ENCODE measurements around the gene YPEL5. TPM values are rescaled to one million over a fixed set of nuclear protein-coding genes. Genes with fewer than 3 reads are reported as not detected.

Gene YPEL5
- total RNA-seq, 1 experiment from 2014 or later = 29.9 TPM

DNA sequence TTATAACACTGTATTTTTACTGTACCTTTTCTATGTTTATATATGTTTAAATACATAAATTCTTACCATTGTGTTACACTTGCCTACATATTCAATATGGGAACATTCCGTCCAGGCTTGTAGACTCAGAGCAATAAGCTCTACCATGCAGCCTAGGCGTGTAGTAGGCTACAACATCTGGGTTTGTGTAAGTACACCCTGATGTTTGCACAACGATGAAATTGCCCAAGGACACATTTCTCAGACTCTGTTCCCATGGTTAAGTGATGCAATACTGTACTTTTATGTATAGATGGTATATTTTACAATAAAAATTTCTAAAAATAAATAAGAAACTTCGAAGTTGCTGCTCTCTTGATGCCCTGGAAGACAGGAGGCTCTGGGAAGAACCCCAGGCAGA lies 38.4 kb downstream of the YPEL5 start:
- Histone ChIP-seq H3K36me3 (ENCODE audit: low read depth, low read length) (no peaks in the 10 kb centered on the region), H4K20me1 (ENCODE audit: low read length) (no peaks in the 10 kb centered on the region), H3K9me2 (replicated peaks; ENCODE audit: low read length) (no peaks in the 10 kb centered on the region), H3K9ac (ENCODE audit: low read length) (no peak overlapping the region), H3F3A (ENCODE audit: low read length, unreplicated experiment) (no peaks in the 10 kb centered on the region), H3K9me3 (ENCODE audit: low read length) (no peaks in the 10 kb centered on the region), H3K4me2 (ENCODE audit: low read length) (no peak overlapping the region), H3K27ac (ENCODE audit: low read length) (no peak overlapping the region), H2AFZ (ENCODE audit: low read length) (no peak overlapping the region), H3K79me2 (ENCODE audit: low read length) (no peaks in the 10 kb centered on the region), H3K27me3 (ENCODE audit: low read length) (peaks cover 42% of the 10 kb centered on the region), H3K4me3 (ENCODE audit: low read length) (no peak overlapping the region), H3K4me1 (ENCODE audit: insufficient read depth, low read length) (no peaks in the 10 kb centered on the region)
- DNase-seq = no peak
- TF ChIP-seq EZH2 (IDR thresholded peaks at IDR 0.05; ENCODE audit: low read length, unreplicated experiment) = no peak
- ATAC-seq = no peak
- intact Hi-C loops (cut with micrococcal nuclease) = no loop called here
- ChIA-PET CTCF (no interaction called here), POLR2A (ENCODE audit: unreplicated experiment) (no interaction called here)
- BruUV-seq (replicated peaks) = no TSS peak

- no peaks in the 10 kb centered on the region for H3K9me3 ChIP-seq (ENCODE audit: low read length)
- peaks cover 32% of the 10 kb centered on the region for H3K27me3 ChIP-seq (ENCODE audit: low read length)
- BruUV-seq (replicated peaks) = no TSS peak
- H3K79me2 ChIP-seq (ENCODE audit: low read length) = no peaks in the 10 kb centered on the region
- H3K36me3 ChIP-seq (ENCODE audit: low read depth, low read length) = no peaks in the 10 kb centered on the region
- POLR2A ChIA-PET (ENCODE audit: unreplicated experiment) = no interaction called here
- no peak overlapping the region for H3K4me3 ChIP-seq (ENCODE audit: low read length)
- no peak overlapping the region for H3K9ac ChIP-seq (ENCODE audit: low read length)
- no peak overlapping the region for H3K4me2 ChIP-seq (ENCODE audit: low read length)
- H3K4me1 ChIP-seq (ENCODE audit: insufficient read depth, low read length) = no peaks in the 10 kb centered on the region
- H4K20me1 ChIP-seq (ENCODE audit: low read length) = no peaks in the 10 kb centered on the region
- no peaks in the 10 kb centered on the region for H3K9me2 ChIP-seq (replicated peaks; ENCODE audit: low read length)
- TF ChIP-seq EZH2 (IDR thresholded peaks at IDR 0.05; ENCODE audit: low read length, unreplicated experiment) (no peak), EZH2phosphoT487 (IDR thresholded peaks at IDR 0.05; ENCODE audit: borderline replicate concordance, low read length) (no peak)
- TF ChIP-seq, protein P1, sequence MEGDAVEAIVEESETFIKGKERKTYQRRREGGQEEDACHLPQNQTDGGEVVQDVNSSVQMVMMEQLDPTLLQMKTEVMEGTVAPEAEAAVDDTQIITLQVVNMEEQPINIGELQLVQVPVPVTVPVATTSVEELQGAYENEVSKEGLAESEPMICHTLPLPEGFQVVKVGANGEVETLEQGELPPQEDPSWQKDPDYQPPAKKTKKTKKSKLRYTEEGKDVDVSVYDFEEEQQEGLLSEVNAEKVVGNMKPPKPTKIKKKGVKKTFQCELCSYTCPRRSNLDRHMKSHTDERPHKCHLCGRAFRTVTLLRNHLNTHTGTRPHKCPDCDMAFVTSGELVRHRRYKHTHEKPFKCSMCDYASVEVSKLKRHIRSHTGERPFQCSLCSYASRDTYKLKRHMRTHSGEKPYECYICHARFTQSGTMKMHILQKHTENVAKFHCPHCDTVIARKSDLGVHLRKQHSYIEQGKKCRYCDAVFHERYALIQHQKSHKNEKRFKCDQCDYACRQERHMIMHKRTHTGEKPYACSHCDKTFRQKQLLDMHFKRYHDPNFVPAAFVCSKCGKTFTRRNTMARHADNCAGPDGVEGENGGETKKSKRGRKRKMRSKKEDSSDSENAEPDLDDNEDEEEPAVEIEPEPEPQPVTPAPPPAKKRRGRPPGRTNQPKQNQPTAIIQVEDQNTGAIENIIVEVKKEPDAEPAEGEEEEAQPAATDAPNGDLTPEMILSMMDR (conservative IDR thresholded peaks at IDR 0.05; ENCODE audit: low read depth, low read length) = no peak
- intact Hi-C loops (cut with micrococcal nuclease) = no loop called here
- no peak overlapping the region for H2AFZ ChIP-seq (ENCODE audit: low read length)
- ATAC-seq (no peak), DNase-seq (no peak)
- CTCF ChIA-PET = no interaction called here
- H3F3A ChIP-seq (ENCODE audit: low read length, unreplicated experiment) = no peaks in the 10 kb centered on the region
- H3K27ac ChIP-seq (ENCODE audit: low read length) = no peak overlapping the region
These were observed 41.5 kb downstream of the YPEL5 start for GRCh38 chr2:30188292-30188691.

- ATAC-seq = no peak
- CTCF ChIA-PET = no interaction called here
- BruUV-seq (replicated peaks) = no TSS peak
These were observed 43.8 kb downstream of the YPEL5 start for GRCh38 chr2:30190637-30191036.

More at GRCh38 chr2:30190637-30191036, 43.8 kb downstream of the YPEL5 start:
- Histone ChIP-seq H3K4me3 (ENCODE audit: low read length) (no peak overlapping the region), H3K9me3 (ENCODE audit: low read length) (no peaks in the 10 kb centered on the region), H3K79me2 (ENCODE audit: low read length) (no peaks in the 10 kb centered on the region), H3K27ac (ENCODE audit: low read length) (no peak overlapping the region), H3K4me1 (ENCODE audit: insufficient read depth, low read length) (no peaks in the 10 kb centered on the region), H2AFZ (ENCODE audit: low read length) (no peak overlapping the region), H3K27me3 (ENCODE audit: low read length) (peaks cover 32% of the 10 kb centered on the region), H4K20me1 (ENCODE audit: low read length) (no peaks in the 10 kb centered on the region), H3K36me3 (ENCODE audit: low read depth, low read length) (no peaks in the 10 kb centered on the region), H3K9ac (ENCODE audit: low read length) (no peak overlapping the region), H3K4me2 (ENCODE audit: low read length) (no peak overlapping the region), H3K9me2 (replicated peaks; ENCODE audit: low read length) (no peaks in the 10 kb centered on the region), H3F3A (ENCODE audit: low read length, unreplicated experiment) (no peaks in the 10 kb centered on the region)
- intact Hi-C loops (cut with micrococcal nuclease) = no loop called here
- TF ChIP-seq EZH2 (IDR thresholded peaks at IDR 0.05; ENCODE audit: low read length, unreplicated experiment) (no peak), EZH2phosphoT487 (IDR thresholded peaks at IDR 0.05; ENCODE audit: borderline replicate concordance, low read length) (no peak)
- TF ChIP-seq, protein P1 (conservative IDR thresholded peaks at IDR 0.05; ENCODE audit: low read depth, low read length) = no peak
- POLR2A ChIA-PET (ENCODE audit: unreplicated experiment) = no interaction called here
- no peak for DNase-seq

All from PC-3 (cell line).